GM12801 (cell line): Measurements from ENCODE around the gene ETHE1.

Experiments used
- CTCF ChIP-seq: IDR thresholded peaks from one replicate; pipeline ENCODE4 v1.5.1; 2011; ENCODE audit warnings: control low read depth; ENCODE audit not compliant: insufficient read length; ENCODE audit errors: extremely low read depth

ETHE1 gene

GRCh38 chr19:43546581-43546980 is 19.6 kb upstream of the ETHE1 start:
- no peak for TF ChIP-seq CTCF

GRCh38 chr19:43545981-43546380 is 19.0 kb upstream of the ETHE1 start:
- no peak for TF ChIP-seq CTCF

- no peak for TF ChIP-seq CTCF
Measured at GRCh38 chr19:43545276-43545675, 18.3 kb upstream of the ETHE1 start.

GRCh38 chr19:43544077-43544476 is 17.1 kb upstream of the ETHE1 start:
- TF ChIP-seq CTCF, result no peak

- TF ChIP-seq CTCF, result no peak
Measured at GRCh38 chr19:43541920-43542650, 15.1 kb upstream of the ETHE1 start.

- TF ChIP-seq CTCF, result no peak
Measured at GRCh38 chr19:43540381-43540780, 13.4 kb upstream of the ETHE1 start.

GRCh38 chr19:43538922-43539321 is 11.9 kb upstream of the ETHE1 start:
- TF ChIP-seq CTCF, result no peak
